HL-60 (cell line): ENCODE data around the gene SGCE.

Experiments
- DNase-seq, 2 experiments: peaks; one replicate each; pipeline ENCODE4 v3.0.0-alpha.2; 2010 to 2020; ENCODE audit warnings: low read depth in 1 of 2, low spot score in 1 of 2
- H3K27ac ChIP-seq: fragments of 250-450 bp; sonication (Bioruptor Pico); replicated peaks from 2 replicates; pipeline ENCODE4 v1.5.1; 2020; ENCODE audit warnings: mild to moderate bottlenecking, moderate library complexity
- H3K27me3 ChIP-seq: fragments of 250-450 bp; sonication (Bioruptor Pico); 2 replicates; pipeline ENCODE4 v1.5.1; 2021; ENCODE audit warnings: mild to moderate bottlenecking, moderate library complexity; ENCODE audit not compliant: insufficient read depth, poor library complexity, severe bottlenecking
- H3K4me3 ChIP-seq: replicated peaks from 2 replicates; pipeline ENCODE4 v1.5.1; 2011; ENCODE audit warnings: mild to moderate bottlenecking, control low read depth, low read length; ENCODE audit not compliant: insufficient read depth
- CTCF ChIP-seq: IDR thresholded peaks from one replicate; pipeline ENCODE4 v1.5.1; 2011; ENCODE audit warnings: low read length, control low read depth, inconsistent platforms; ENCODE audit not compliant: insufficient read depth
- GABPA ChIP-seq: IDR thresholded peaks from 2 replicates; pipeline ENCODE4 v1.6.1; 2012; ENCODE audit warnings: low read depth
- POLR2AphosphoS5 ChIP-seq: IDR thresholded peaks from 2 replicates; pipeline ENCODE4 v1.6.1; 2012; ENCODE audit warnings: low read depth
- REST ChIP-seq: IDR thresholded peaks from 2 replicates; pipeline ENCODE4 v1.6.1; 2012; ENCODE audit warnings: low read depth; ENCODE audit not compliant: insufficient replicate concordance
- SPI1 ChIP-seq: IDR thresholded peaks from 2 replicates; pipeline ENCODE4 v1.6.1; 2012; ENCODE audit warnings: low read depth, mild to moderate bottlenecking, borderline replicate concordance

SGCE gene

GRCh38 chr7:94655126-94655847, 646 bp downstream of the SGCE start:
- H3K27ac ChIP-seq: no peak overlapping the region
- no peak for DNase-seq
- peaks cover 30% of the 10 kb centered on the region for H3K27me3 ChIP-seq

GRCh38 chr7:94654783-94655125, 1.2 kb downstream of the SGCE start:
- no peak overlapping the region for H3K27ac ChIP-seq
- no peak for DNase-seq

More at GRCh38 chr7:94655126-94655847, 646 bp downstream of the SGCE start:
- no peak for TF ChIP-seq GABPA
- TF ChIP-seq POLR2AphosphoS5: no peak
- H3K4me3 ChIP-seq: no peak overlapping the region

GRCh38 chr7:94650147-94651051, 5.5 kb downstream of the SGCE start:
- no peak for DNase-seq
- Histone ChIP-seq H3K27ac (no peak overlapping the region), H3K4me3 (no peak overlapping the region), H3K27me3 (peaks cover 29% of the 10 kb centered on the region)
- TF ChIP-seq POLR2AphosphoS5: no peak
- TF ChIP-seq REST: no peak
- TF ChIP-seq CTCF: no peak
- TF ChIP-seq SPI1: no peak
- TF ChIP-seq GABPA: no peak

More at GRCh38 chr7:94654783-94655125, 1.2 kb downstream of the SGCE start:
- peaks cover 31% of the 10 kb centered on the region for H3K27me3 ChIP-seq
- H3K4me3 ChIP-seq: no peak overlapping the region
- TF ChIP-seq SPI1 (no peak), POLR2AphosphoS5 (no peak), CTCF (no peak), REST (no peak), GABPA (no peak)

GRCh38 chr7:94649450-94649849, 6.5 kb downstream of the SGCE start:
- no peak overlapping the region for H3K27ac ChIP-seq
- peaks cover 21% of the 10 kb centered on the region for H3K27me3 ChIP-seq
- DNase-seq: no peak
- TF ChIP-seq GABPA (no peak), POLR2AphosphoS5 (no peak), SPI1 (no peak), REST (no peak), CTCF (no peak)
- H3K4me3 ChIP-seq: no peak overlapping the region
